ENCODE measurements around the gene CEMIP2. TPM values are rescaled to one million over a fixed set of nuclear protein-coding genes. Genes with fewer than 3 reads are reported as not detected.

The CEMIP2 gene
- total RNA-seq, 1 donor from 2014 or later, result 34.4 TPM

DNA sequence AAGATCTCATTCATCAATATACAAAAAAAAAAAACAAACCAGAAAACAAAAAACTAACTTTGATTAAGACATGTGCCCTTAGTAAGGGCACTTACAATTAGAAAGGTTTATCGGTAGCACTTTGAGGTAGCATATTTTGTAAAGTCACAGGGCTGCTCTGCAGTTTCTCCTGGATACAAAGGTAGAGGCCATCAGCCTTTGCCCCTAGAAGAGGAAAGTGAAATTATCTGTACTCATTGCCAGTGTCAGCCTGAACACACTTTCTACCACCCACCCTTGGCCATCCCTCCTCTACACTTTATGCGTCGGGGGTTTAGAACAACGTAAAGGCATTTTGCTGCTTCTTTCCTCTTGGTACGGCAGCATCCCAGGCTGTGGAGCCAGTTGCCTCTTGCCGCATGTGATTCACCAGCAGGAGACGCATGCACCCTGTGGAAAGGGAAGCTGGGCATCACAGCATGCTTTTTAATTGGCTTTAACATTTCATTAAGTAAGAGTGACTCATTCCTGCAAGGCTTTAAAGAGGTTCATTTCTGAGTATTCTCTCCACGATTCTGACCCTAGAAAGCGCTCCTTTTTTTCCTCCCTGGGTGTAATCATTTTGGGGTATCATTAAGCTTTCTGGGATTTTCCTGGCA, 84.6 kb downstream of the CEMIP2 start:
- peaks cover 3 to 20% of the 10 kb centered on the region in 2 donors for H3K4me1 ChIP-seq
- intact Hi-C loops (cut with DNase I), result no loop called here
- DNase-seq (ENCODE audit: low spot score in 2 of 2), result no peak

GRCh38 chr9:71681708-71682272, 86.5 kb downstream of the CEMIP2 start:
- no peak for DNase-seq (ENCODE audit: low spot score in 2 of 2)
- TF ChIP-seq, protein P1, sequence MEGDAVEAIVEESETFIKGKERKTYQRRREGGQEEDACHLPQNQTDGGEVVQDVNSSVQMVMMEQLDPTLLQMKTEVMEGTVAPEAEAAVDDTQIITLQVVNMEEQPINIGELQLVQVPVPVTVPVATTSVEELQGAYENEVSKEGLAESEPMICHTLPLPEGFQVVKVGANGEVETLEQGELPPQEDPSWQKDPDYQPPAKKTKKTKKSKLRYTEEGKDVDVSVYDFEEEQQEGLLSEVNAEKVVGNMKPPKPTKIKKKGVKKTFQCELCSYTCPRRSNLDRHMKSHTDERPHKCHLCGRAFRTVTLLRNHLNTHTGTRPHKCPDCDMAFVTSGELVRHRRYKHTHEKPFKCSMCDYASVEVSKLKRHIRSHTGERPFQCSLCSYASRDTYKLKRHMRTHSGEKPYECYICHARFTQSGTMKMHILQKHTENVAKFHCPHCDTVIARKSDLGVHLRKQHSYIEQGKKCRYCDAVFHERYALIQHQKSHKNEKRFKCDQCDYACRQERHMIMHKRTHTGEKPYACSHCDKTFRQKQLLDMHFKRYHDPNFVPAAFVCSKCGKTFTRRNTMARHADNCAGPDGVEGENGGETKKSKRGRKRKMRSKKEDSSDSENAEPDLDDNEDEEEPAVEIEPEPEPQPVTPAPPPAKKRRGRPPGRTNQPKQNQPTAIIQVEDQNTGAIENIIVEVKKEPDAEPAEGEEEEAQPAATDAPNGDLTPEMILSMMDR (IDR thresholded peaks at IDR 0.05), result no peak
- peaks cover 3 to 20% of the 10 kb centered on the region in 2 donors for H3K4me1 ChIP-seq
- no peaks in the 10 kb centered on the region for H3K27me3 ChIP-seq
- intact Hi-C loops (cut with DNase I), result no loop called here
- no peak overlapping the region for H3K4me3 ChIP-seq
- peak overlapping the region; percentile 20 to 52 for H3K27ac ChIP-seq
- H3K36me3 ChIP-seq, result no peaks in the 10 kb centered on the region
- no peaks in the 10 kb centered on the region for H3K9me3 ChIP-seq

More for the DNA sequence above, 84.6 kb downstream of the CEMIP2 start:
- TF ChIP-seq, protein P1 (IDR thresholded peaks at IDR 0.05), result peak in 1 of 3 experiments; percentile 14
- no peak overlapping the region for H3K27ac ChIP-seq
- H3K4me3 ChIP-seq, result no peak overlapping the region
- no peaks in the 10 kb centered on the region for H3K27me3 ChIP-seq
- H3K36me3 ChIP-seq, result peaks cover 4% of the 10 kb centered on the region in 2 donors
- no peaks in the 10 kb centered on the region for H3K9me3 ChIP-seq

DNA sequence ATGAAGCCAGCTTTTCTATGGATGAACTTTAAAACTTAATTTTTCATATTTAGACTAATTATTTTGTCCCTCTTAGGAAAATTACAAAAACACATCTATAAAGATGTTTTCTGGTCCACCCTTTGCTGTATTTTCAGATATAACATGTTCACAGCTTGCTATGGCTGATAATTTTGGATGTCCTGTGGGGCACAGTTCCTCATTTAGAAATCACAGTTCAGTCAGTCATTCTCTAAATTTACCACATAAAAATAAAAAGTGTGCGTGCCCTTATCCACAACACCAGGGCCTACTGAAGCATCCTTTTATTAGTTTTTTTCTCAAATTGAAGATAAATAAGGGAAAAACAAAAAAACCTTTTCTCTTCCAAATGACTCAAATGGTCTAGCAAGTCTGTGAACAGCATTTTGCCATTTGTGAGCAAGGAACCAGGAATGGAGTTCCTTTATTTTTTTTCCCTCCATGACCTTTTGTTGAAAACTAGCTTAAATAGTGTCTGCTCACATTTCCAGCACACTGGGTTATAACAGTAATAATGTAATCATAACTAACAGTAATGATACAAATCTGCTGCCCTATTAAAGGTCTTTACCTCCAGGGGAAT, 87.1 kb downstream of the CEMIP2 start:
- TF ChIP-seq, protein P1 (IDR thresholded peaks at IDR 0.05), result no peak
- H3K4me1 ChIP-seq, result peaks cover 3 to 20% of the 10 kb centered on the region in 2 donors
- no peaks in the 10 kb centered on the region for H3K9me3 ChIP-seq
- H3K36me3 ChIP-seq, result no peaks in the 10 kb centered on the region
- peak overlapping the region; percentile 35 to 52 for H3K27ac ChIP-seq
- H3K4me3 ChIP-seq, result no peak overlapping the region
- DNase-seq (ENCODE audit: low spot score in 2 of 2), result no peak
- no peaks in the 10 kb centered on the region for H3K27me3 ChIP-seq
- intact Hi-C loops (cut with DNase I), result no loop called here

DNA sequence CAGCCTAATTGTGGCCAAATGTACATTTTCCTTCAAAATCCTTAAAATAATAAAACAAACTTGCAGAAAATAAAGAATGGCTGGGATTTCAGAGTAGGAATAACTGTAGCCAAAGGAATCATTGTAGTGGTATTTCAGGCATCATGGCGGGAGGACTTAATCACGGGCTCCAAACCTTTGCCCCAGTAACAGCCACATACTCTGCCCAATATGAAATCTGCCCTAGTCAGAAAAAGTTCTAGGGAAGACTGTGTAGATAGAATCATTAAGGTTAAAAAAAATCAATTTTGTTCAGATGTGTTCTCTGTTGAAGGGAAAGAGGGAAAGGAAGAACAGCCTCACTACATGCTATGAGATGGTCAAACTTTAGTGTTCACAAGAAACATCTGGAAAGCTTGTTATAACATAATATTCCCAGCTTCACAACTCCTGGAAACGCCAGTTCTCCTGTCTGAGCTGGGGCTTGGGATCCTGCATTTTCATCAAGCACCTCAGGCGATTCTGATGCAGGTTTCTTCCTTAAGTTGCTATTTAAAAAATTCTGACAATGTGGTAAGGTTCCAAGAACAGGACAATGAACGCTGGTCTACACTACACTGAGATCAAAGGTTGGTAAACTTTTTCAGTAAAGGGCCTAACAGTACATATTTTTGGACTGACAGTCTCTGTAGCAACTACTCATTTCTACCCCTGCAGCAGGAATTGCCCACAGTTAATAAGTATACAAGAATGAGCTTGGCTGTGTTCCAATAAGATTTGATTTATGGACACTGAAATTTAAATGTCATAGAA, 87.9 kb downstream of the CEMIP2 start:
- no peaks in the 10 kb centered on the region for H3K27me3 ChIP-seq
- DNase-seq (ENCODE audit: low spot score in 2 of 2), result no peak
- H3K36me3 ChIP-seq, result no peaks in the 10 kb centered on the region
- H3K27ac ChIP-seq, result peak overlapping the region; percentile 35 to 52
- peaks cover 3 to 20% of the 10 kb centered on the region in 2 donors for H3K4me1 ChIP-seq
- H3K4me3 ChIP-seq, result no peak overlapping the region
- H3K9me3 ChIP-seq, result no peaks in the 10 kb centered on the region
- TF ChIP-seq, protein P1 (IDR thresholded peaks at IDR 0.05), result no peak
- intact Hi-C loops (cut with DNase I), result no loop called here

DNA sequence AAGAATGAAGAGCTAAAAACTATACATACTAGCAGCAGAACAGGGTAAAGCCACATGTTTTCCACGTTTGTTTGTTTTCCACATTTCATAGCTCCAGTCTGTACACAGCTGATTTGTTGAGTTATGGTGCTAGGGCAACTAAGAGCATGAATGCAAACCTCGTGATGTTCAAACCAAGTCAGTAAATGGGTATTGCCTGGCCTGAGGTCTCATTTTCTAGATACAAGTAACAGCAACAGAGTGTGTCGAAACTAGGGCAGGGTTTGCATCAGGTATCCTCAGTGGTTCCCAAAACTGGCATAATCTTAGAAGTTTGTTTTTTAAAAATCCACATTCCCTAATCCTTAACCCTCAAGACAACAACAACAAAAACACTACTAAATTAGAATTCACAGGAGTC, 89.3 kb downstream of the CEMIP2 start:
- DNase-seq (ENCODE audit: low spot score in 2 of 2), result no peak
- Histone ChIP-seq H3K36me3 (no peaks in the 10 kb centered on the region), H3K9me3 (no peaks in the 10 kb centered on the region), H3K27ac (no peak overlapping the region), H3K27me3 (no peaks in the 10 kb centered on the region), H3K4me1 (peaks cover 3 to 20% of the 10 kb centered on the region in 2 donors), H3K4me3 (no peak overlapping the region)
- intact Hi-C loops (cut with DNase I), result no loop called here
- TF ChIP-seq, protein P1 (IDR thresholded peaks at IDR 0.05), result no peak
